GM21360 (cell line): Measurements from ENCODE around the gene CXorf49.
"Not testable (repeated sequence)": the region's sequence is repeated elsewhere in the genome, so short reads cannot be mapped to it uniquely, and the experiment has no call there.

Source experiments
- ATAC-seq: cut with Tn5 transposase; IDR thresholded peaks from one replicate; pipeline ENCODE4 v1.9.1; 2021; ENCODE audit warnings: mild to moderate bottlenecking, moderate library complexity; ENCODE audit not compliant: unreplicated experiment

Gene CXorf49

DNA sequence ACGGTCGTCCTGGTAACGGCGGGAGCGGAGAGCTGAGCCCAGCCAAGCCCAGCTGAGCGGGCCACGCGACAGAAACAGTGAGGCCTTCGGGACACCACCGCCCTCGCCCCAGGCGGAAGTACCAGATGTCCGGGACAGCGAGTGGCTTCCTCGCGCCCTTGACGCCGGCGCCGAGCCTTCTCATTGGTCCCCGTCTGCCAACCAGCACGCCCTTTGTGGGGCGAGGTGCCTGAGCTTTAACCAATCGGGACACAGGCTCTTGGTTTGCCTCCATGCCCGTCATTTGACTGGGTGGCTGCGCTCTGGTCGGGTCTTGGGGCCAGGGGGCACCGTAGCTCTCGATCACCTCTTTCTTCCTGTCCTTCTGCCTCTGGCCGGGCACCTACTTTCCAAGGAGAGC lies at the start of gene CXorf49:
TSS of gene CXorf49 (minus strand) at position 101 of the 400 bp plus-strand sequence. CDS start 134 bp downstream, outside the sequence.
- ATAC-seq = not testable (repeated sequence)

- ATAC-seq = not testable (repeated sequence)
Measured at GRCh38 chrX:71767134-71767533, 49.0 kb upstream of the CXorf49 start.

- ATAC-seq = not testable (repeated sequence)
Measured at GRCh38 chrX:71765613-71766012, 47.5 kb upstream of the CXorf49 start.

- ATAC-seq = not testable (repeated sequence)
Measured at GRCh38 chrX:71764832-71765231, 46.7 kb upstream of the CXorf49 start.

DNA sequence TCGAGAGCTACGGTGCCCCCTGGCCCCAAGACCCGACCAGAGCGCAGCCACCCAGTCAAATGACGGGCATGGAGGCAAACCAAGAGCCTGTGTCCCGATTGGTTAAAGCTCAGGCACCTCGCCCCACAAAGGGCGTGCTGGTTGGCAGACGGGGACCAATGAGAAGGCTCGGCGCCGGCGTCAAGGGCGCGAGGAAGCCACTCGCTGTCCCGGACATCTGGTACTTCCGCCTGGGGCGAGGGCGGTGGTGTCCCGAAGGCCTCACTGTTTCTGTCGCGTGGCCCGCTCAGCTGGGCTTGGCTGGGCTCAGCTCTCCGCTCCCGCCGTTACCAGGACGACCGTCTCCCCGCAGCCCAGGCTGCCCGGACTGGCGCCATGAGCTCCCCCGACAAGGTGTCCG lies 45.0 kb upstream of the CXorf49 start, which contains the start of gene CXorf49B:
TSS of gene CXorf49B (plus strand) at position 301 of the 400 bp plus-strand sequence. CDS start at position 376, 75 bp downstream.
- ATAC-seq = not testable (repeated sequence)

DNA sequence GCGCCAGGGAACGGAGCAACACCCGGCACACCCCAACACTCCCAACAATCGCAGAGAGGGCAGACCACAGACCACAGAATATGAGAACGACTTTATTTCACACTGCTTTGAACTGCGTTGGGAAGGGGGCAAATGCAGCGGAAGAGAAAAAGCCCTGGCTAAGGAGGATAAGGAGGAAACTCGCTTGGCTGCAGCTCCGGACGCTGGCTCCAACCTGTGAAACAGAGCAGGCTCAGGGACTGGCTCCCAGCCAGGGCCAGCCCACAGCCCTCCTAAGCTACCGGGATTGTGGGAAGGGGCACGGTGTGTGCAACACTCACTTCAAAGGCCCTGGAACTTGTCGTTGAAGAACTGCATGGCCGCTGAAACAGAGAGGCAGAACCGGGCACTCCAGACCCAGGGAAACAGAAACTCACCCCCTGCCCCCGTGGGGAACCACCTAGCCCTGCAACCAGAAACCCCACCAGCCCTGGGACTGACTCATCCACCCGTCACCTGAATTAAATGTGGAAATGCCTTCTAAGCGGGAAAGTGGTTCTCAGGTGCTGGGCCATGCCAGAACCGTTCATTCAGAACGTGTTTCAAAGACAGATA lies 42.7 kb upstream of the CXorf49 start:
- ATAC-seq = not testable (repeated sequence)

- not testable (repeated sequence) for ATAC-seq
Measured at GRCh38 chrX:71720289-71720886, 2.3 kb upstream of the CXorf49 start.

DNA sequence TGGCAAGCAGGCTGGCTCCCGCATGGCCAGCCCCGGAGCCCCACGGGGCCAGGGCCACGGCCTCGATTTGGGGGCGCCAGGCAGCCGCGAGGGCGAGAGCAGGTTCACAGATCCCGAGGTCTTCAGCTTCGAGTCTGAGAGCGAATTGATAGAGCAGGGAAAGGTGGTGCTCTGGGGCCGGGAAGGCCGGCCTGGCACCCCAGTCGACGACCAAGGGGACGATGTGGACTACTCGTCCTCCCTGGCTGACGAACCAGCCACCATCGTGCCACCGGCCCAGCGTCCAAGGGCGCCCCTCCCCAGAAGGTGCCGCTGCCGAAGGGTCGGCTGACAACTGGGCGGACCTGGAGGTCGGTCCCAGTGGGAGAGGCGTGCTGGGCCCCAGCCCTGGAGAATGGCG lies 1.1 kb upstream of the CXorf49 start:
- ATAC-seq = not testable (repeated sequence)

DNA sequence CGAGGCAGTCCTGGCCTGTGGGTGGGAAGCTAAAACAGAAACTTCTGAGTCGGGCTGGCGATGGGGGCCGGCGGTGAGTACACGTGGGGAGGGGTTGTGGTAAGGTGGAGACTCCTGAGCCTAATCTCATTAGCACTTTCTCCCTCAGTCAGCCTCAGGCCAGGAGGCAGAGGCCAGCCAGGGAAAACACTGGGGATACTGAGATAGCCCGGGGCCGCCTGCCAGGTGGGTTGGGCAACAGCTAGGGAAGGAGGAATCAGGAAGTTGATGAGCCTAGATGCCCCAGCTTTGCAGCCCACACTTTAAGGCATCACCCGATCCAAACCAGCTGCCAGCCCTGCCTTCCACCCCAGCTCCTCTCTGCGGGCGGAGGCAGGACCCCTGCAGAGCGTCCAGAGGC lies 1.8 kb downstream of the CXorf49 start:
- not testable (repeated sequence) for ATAC-seq

GRCh38 chrX:71715551-71715950 lies 2.5 kb downstream of the CXorf49 start:
- ATAC-seq = not testable (repeated sequence)

- not testable (repeated sequence) for ATAC-seq
Measured at GRCh38 chrX:71714064-71714463, 4.0 kb downstream of the CXorf49 start.

DNA sequence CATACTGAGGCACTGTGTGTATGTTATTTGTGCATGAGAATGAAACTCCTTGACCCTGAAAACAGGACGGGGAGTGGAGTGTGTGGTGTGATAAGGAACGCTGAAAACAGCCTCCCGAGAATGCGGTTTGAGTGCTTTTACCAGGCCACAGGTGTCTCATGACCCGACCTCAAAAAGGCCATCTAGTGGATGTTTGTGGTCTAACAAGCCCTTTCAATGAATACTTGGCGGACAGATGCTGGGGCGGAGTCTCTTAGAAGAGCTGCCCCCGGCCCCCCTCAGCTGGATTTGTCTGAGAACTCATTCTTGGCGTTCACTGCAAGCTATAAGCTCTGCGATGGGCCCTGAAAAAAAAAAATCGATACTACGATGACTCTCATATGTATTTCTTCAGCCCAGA lies 15.2 kb downstream of the CXorf49 start:
- not testable (repeated sequence) for ATAC-seq

GRCh38 chrX:71699023-71699344 lies 19.1 kb downstream of the CXorf49 start:
- ATAC-seq = not testable (repeated sequence)

DNA sequence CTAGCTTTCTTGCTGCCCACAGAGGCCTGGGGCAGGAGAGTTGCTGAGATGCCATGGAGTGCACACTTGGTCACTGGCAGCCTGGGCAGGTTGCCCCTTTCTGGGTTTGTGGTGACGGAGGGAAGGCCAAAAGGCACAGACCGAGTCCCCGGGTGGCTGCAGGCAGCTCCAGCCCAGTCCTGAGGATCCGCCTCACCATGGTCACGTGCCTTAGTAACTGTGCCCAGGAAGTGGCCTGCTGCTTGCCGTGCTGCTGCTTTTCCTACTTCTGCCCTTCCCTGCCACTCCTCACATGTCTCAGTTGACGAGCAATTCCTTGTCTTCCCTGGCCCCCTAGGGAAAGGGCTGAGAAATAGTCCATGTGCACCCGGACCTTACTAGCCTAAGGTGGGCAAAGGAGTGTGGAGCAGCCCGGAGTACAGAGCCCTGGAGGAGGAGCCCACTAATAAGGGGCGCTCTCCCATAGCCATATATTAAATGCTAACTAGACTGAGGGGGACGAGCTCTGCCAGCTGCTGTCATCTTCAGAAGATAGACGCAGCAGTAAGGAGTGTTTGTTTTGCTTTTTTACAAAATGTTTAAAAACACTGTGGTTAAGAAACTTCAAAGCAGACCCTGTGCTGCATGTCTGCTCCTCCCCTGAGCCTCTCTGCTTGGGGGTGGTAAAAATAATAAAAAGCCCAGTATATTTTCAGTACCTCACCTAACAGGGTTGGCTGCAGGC lies 19.6 kb downstream of the CXorf49 start:
- ATAC-seq = not testable (repeated sequence)

GRCh38 chrX:71697466-71698298 lies 20.4 kb downstream of the CXorf49 start:
- not testable (repeated sequence) for ATAC-seq

DNA sequence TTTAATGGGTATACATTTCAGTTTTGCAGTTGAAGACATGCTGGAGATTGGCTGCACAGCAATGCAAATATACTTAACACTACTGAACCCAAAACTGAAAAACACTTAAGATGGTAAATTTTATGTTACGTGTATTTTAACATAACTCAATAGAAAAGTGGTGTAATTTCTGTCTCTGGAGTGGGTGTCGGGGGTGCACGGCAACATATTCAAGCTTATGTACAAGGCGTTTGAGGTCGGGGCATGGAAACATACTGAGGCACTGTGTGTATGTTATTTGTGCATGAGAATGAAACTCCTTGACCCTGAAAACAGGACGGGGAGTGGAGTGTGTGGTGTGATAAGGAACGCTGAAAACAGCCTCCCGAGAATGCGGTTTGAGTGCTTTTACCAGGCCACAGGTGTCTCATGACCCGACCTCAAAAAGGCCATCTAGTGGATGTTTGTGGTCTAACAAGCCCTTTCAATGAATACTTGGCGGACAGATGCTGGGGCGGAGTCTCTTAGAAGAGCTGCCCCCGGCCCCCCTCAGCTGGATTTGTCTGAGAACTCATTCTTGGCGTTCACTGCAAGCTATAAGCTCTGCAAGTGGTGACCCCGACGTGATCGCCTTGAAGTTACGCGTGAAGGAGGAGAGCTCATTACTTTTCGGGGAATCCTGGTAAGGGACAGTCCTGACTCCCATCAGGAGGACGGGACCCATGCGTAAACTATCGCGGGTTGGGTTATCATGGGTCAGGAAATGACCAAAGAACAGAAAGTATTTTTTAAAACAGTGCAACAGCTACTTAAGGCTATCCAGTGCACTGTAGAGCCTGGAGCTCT lies 21.2 kb downstream of the CXorf49 start:
- ATAC-seq = not testable (repeated sequence)

DNA sequence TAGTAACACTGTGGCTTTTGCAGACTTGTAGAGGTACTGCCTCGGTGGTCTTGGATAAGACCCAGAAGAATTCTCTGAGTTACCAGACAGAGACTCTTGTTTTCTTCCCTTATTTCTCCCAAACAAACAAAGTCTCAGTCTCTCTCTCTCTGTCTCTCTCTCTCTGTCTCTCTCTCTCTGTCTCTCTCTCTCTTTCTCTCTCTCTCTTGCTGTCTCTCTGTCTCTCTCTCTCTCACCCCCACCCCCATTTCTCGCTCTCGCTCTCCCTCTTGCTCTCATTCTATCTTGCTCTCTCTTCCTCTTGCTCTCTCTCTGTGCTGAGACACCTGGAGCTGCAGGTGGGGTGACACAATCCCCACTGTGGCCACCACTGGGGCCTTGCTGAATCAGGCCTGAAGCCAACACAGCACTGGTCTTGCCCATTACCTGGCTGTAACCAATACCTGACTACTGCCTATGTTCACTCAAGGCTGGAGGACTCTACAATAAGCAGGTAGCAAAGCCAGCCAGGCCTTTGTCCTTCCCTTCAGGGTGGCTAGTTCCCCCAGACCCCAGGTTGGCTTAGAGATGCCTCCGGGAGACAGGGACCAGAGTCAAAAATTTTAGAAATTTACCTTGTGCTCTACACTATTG lies 38.4 kb downstream of the CXorf49 start:
- ATAC-seq = no peak

- not testable (repeated sequence) for ATAC-seq
Measured at GRCh38 chrX:71677195-71677594, 40.9 kb downstream of the CXorf49 start.

- not testable (repeated sequence) for ATAC-seq
Measured at GRCh38 chrX:71676068-71676795, 41.9 kb downstream of the CXorf49 start.
